ENCODE data around the gene CRYBG3. TPM values are rescaled to one million over a fixed set of nuclear protein-coding genes. Genes with fewer than 3 reads are reported as not detected.

CRYBG3 gene
- 2.9 and 3.0 TPM in 2 replicates for polyA plus RNA-seq (2013)

DNA sequence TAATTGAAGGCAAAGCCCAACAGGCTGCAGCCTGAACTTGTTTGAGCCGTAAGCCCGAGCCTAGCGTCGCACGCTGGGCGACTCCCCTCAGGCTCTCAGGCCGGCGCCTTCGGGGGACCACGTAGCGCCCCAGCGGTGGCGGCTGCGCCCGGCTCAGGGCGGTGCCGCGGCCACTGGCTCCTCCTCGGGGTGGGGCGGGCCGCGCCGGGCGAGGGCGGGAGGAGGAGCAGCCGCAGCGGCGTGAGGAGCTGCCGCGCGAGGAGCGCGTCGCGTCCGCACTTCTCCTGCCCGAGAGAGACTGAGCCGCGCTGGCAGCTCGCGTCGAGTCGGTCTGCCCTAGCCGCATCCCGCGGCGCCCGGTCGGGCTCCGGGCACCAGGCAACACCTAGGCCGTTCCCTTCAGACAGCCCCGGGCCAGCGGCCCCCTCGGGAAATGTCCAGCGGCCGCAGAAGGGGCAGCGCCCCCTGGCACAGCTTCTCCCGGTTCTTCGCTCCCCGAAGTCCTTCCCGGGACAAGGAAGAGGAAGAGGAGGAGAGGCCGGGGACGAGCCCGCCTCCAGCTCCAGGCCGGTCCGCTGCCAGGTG lies at the start of gene CRYBG3:
Gene CRYBG3 (plus strand): TSS at position 238 of the 585 bp plus-strand sequence. CDS start 196 bp downstream, at position 434.
- peak within 1 kb of the TSS; percentile 56 for H3K14ac ChIP-seq (ENCODE audit: low read length)
- H3K9me3 ChIP-seq (ENCODE audit: insufficient read depth, low read depth, low read length), result no peaks in the 10 kb centered on the region
- no peaks in the 10 kb centered on the region for H3K27me3 ChIP-seq (ENCODE audit: insufficient read depth, low read length)
- H3K23ac ChIP-seq (ENCODE audit: low read length), result no peak within 1 kb of the TSS
- peak within 1 kb of the TSS; percentile 25 for H4K91ac ChIP-seq (ENCODE audit: low read depth, low read length)
- H3K18ac ChIP-seq (ENCODE audit: low read length), result peak within 1 kb of the TSS; percentile 33
- H2AK5ac ChIP-seq (ENCODE audit: low read length), result no peak within 1 kb of the TSS
- peak within 1 kb of the TSS; percentile 28 for H3K9ac ChIP-seq (ENCODE audit: low read length)
- peaks cover 2% of the 10 kb centered on the region for H3K79me2 ChIP-seq (ENCODE audit: control insufficient read depth, insufficient read depth, low read length, poor library complexity)
- peak within 1 kb of the TSS; percentile 71 for H3K4me3 ChIP-seq (ENCODE audit: low read depth, low read length)
- no peak within 1 kb of the TSS for H3K4ac ChIP-seq (ENCODE audit: low read depth, low read length)
- H4K12ac ChIP-seq (ENCODE audit: low read depth, low read length), result no peak within 1 kb of the TSS
- no peak within 1 kb of the TSS for H2BK12ac ChIP-seq (ENCODE audit: low read length)
- peaks cover 4% of the 10 kb centered on the region for H3K79me1 ChIP-seq (ENCODE audit: low read length)
- peak within 1 kb of the TSS; percentile 62 for H4K8ac ChIP-seq (ENCODE audit: low read depth, low read length)
- no peaks in the 10 kb centered on the region for H3K4me1 ChIP-seq (ENCODE audit: control insufficient read depth in 1 of 2, insufficient read depth in 2 of 2, low read length in 2 of 2)
- no peak within 1 kb of the TSS for H2BK5ac ChIP-seq (ENCODE audit: low read depth, low read length, poor library complexity)
- DNase-seq, result peak; percentile 65 to 84
- H2AFZ ChIP-seq (ENCODE audit: insufficient read depth, low read length, poor library complexity), result peak within 1 kb of the TSS; percentile 61
- H3K36me3 ChIP-seq (ENCODE audit: control insufficient read depth in 1 of 2, insufficient read depth in 2 of 2, low read length in 2 of 2), result no peaks in the 10 kb centered on the region
- H3K4me2 ChIP-seq (ENCODE audit: low read length), result peak within 1 kb of the TSS; percentile 97
- H3K27ac ChIP-seq (ENCODE audit: low read depth, low read length), result no peak within 1 kb of the TSS
- no CpG with 5 or more reads among the region's 66 CpGs for WGBS (ENCODE audit: extremely low coverage, insufficient coverage, insufficient read length)
- no peak within 1 kb of the TSS for H2BK120ac ChIP-seq (ENCODE audit: insufficient read depth, low read length, poor library complexity)

DNA sequence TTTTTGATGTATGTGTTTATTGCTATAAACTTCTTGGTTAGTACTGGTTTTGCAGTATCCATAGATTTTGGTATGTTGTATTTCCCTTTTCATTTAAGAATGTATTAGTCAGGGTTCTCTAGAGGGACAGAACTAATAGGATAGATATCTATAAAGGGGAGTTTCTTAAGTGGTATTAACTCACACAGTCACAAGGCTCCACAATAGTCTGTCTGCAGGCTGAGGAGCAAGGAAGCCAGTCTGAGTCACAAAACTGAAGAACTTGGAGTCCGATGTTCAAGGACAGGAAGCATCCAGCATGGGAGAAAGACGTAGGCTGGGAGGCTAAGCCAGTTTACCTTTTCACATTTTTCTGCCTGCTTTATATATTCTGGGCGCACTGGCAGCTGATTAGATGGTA lies 48.9 kb upstream of the CRYBG3 start:
- H2AFZ ChIP-seq (ENCODE audit: insufficient read depth, low read length, poor library complexity), result no peak overlapping the region
- no peak overlapping the region for H2AK5ac ChIP-seq (ENCODE audit: low read length)
- no peaks in the 10 kb centered on the region for H3K9me3 ChIP-seq (ENCODE audit: insufficient read depth, low read depth, low read length)
- H2BK12ac ChIP-seq (ENCODE audit: low read length), result no peak overlapping the region
- no peak overlapping the region for H3K14ac ChIP-seq (ENCODE audit: low read length)
- H3K23ac ChIP-seq (ENCODE audit: low read length), result no peak overlapping the region
- no peak for DNase-seq
- H3K9ac ChIP-seq (ENCODE audit: low read length), result no peak overlapping the region
- WGBS (ENCODE audit: extremely low coverage, insufficient coverage, insufficient read length), result no CpG with 5 or more reads among the region's 3 CpGs
- H3K27ac ChIP-seq (ENCODE audit: low read depth, low read length), result no peak overlapping the region
- H4K8ac ChIP-seq (ENCODE audit: low read depth, low read length), result no peak overlapping the region
- no peaks in the 10 kb centered on the region for H3K79me2 ChIP-seq (ENCODE audit: control insufficient read depth, insufficient read depth, low read length, poor library complexity)
- H3K4me1 ChIP-seq (ENCODE audit: control insufficient read depth in 1 of 2, insufficient read depth in 2 of 2, low read length in 2 of 2), result no peaks in the 10 kb centered on the region
- no peak overlapping the region for H3K4me2 ChIP-seq (ENCODE audit: low read length)
- no peak overlapping the region for H2BK5ac ChIP-seq (ENCODE audit: low read depth, low read length, poor library complexity)
- H3K4me3 ChIP-seq (ENCODE audit: low read depth, low read length), result no peak overlapping the region
- no peaks in the 10 kb centered on the region for H3K79me1 ChIP-seq (ENCODE audit: low read length)
- no peak overlapping the region for H3K18ac ChIP-seq (ENCODE audit: low read length)
- H2BK120ac ChIP-seq (ENCODE audit: insufficient read depth, low read length, poor library complexity), result no peak overlapping the region
- no peaks in the 10 kb centered on the region for H3K27me3 ChIP-seq (ENCODE audit: insufficient read depth, low read length)
- H4K12ac ChIP-seq (ENCODE audit: low read depth, low read length), result no peak overlapping the region
- no peak overlapping the region for H3K4ac ChIP-seq (ENCODE audit: low read depth, low read length)
- no peak overlapping the region for H4K91ac ChIP-seq (ENCODE audit: low read depth, low read length)
- no peaks in the 10 kb centered on the region for H3K36me3 ChIP-seq (ENCODE audit: control insufficient read depth in 1 of 2, insufficient read depth in 2 of 2, low read length in 2 of 2)

- no peaks in the 10 kb centered on the region for H3K36me3 ChIP-seq (ENCODE audit: control insufficient read depth in 1 of 2, insufficient read depth in 2 of 2, low read length in 2 of 2)
- no peak overlapping the region for H3K27ac ChIP-seq (ENCODE audit: low read depth, low read length)
- H3K4ac ChIP-seq (ENCODE audit: low read depth, low read length), result no peak overlapping the region
- no peak overlapping the region for H4K8ac ChIP-seq (ENCODE audit: low read depth, low read length)
- no peak overlapping the region for H2AFZ ChIP-seq (ENCODE audit: insufficient read depth, low read length, poor library complexity)
- H2BK5ac ChIP-seq (ENCODE audit: low read depth, low read length, poor library complexity), result no peak overlapping the region
- H3K27me3 ChIP-seq (ENCODE audit: insufficient read depth, low read length), result no peaks in the 10 kb centered on the region
- no peaks in the 10 kb centered on the region for H3K9me3 ChIP-seq (ENCODE audit: insufficient read depth, low read depth, low read length)
- H3K18ac ChIP-seq (ENCODE audit: low read length), result no peak overlapping the region
- no peak overlapping the region for H3K14ac ChIP-seq (ENCODE audit: low read length)
- H4K91ac ChIP-seq (ENCODE audit: low read depth, low read length), result no peak overlapping the region
- H2BK12ac ChIP-seq (ENCODE audit: low read length), result no peak overlapping the region
- no peak overlapping the region for H2BK120ac ChIP-seq (ENCODE audit: insufficient read depth, low read length, poor library complexity)
- DNase-seq, result no peak
- H3K79me1 ChIP-seq (ENCODE audit: low read length), result no peaks in the 10 kb centered on the region
- no peaks in the 10 kb centered on the region for H3K4me1 ChIP-seq (ENCODE audit: control insufficient read depth in 1 of 2, insufficient read depth in 2 of 2, low read length in 2 of 2)
- H2AK5ac ChIP-seq (ENCODE audit: low read length), result no peak overlapping the region
- no peak overlapping the region for H3K9ac ChIP-seq (ENCODE audit: low read length)
- no peak overlapping the region for H3K4me2 ChIP-seq (ENCODE audit: low read length)
- H3K4me3 ChIP-seq (ENCODE audit: low read depth, low read length), result no peak overlapping the region
- H3K23ac ChIP-seq (ENCODE audit: low read length), result no peak overlapping the region
- H3K79me2 ChIP-seq (ENCODE audit: control insufficient read depth, insufficient read depth, low read length, poor library complexity), result no peaks in the 10 kb centered on the region
- H4K12ac ChIP-seq (ENCODE audit: low read depth, low read length), result no peak overlapping the region
These were observed 43.7 kb upstream of the CRYBG3 start for GRCh38 chr3:97778152-97778551.

DNA sequence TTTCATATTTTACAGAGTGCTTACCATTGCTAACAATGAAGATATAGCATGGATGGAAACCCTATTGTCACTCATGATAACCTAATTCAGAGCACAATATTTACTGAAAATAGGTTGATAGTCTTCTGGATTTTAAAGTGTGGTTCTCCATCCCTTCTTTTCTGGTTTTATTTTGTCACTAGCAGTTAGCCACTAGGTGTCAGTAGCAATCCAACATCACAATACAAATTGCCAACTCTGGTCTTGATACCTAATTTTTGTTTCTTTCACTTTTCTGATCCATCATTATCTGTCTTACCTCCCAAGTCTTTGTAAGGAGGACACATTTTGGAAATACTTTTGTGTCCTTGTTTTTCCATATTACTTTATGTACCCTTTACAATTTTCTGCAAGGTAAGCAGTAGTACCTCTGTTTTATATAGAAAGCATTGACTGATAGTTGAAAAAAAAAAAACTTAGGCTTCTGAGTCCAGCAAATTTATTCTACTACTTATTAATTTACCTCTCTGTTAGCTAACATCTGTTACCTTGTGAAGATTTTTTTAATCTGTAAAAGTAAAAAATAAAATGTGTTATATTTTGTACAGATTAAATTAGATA lies 28.3 kb upstream of the CRYBG3 start:
- Histone ChIP-seq H3K79me1 (ENCODE audit: low read length) (no peaks in the 10 kb centered on the region), H3K79me2 (ENCODE audit: control insufficient read depth, insufficient read depth, low read length, poor library complexity) (no peaks in the 10 kb centered on the region), H3K14ac (ENCODE audit: low read length) (no peak overlapping the region), H3K4me2 (ENCODE audit: low read length) (no peak overlapping the region), H3K4me3 (ENCODE audit: low read depth, low read length) (no peak overlapping the region), H3K4me1 (ENCODE audit: control insufficient read depth in 1 of 2, insufficient read depth in 2 of 2, low read length in 2 of 2) (no peaks in the 10 kb centered on the region), H4K91ac (ENCODE audit: low read depth, low read length) (no peak overlapping the region), H2BK120ac (ENCODE audit: insufficient read depth, low read length, poor library complexity) (no peak overlapping the region), H4K12ac (ENCODE audit: low read depth, low read length) (no peak overlapping the region), H3K9ac (ENCODE audit: low read length) (no peak overlapping the region), H2BK5ac (ENCODE audit: low read depth, low read length, poor library complexity) (no peak overlapping the region), H2AK5ac (ENCODE audit: low read length) (no peak overlapping the region), H3K23ac (ENCODE audit: low read length) (no peak overlapping the region), H2BK12ac (ENCODE audit: low read length) (no peak overlapping the region), H3K27ac (ENCODE audit: low read depth, low read length) (no peak overlapping the region), H3K4ac (ENCODE audit: low read depth, low read length) (no peak overlapping the region), H3K18ac (ENCODE audit: low read length) (no peak overlapping the region), H3K27me3 (ENCODE audit: insufficient read depth, low read length) (no peaks in the 10 kb centered on the region), H2AFZ (ENCODE audit: insufficient read depth, low read length, poor library complexity) (no peak overlapping the region), H3K36me3 (ENCODE audit: control insufficient read depth in 1 of 2, insufficient read depth in 2 of 2, low read length in 2 of 2) (no peaks in the 10 kb centered on the region), H4K8ac (ENCODE audit: low read depth, low read length) (no peak overlapping the region), H3K9me3 (ENCODE audit: insufficient read depth, low read depth, low read length) (no peaks in the 10 kb centered on the region)
- peak; percentile 1 to 76 for DNase-seq

All from trophoblast cell (in vitro differentiated cells and primary cell).